ENCODE results near the gene CHST9.
"Not testable (repeated sequence)": the region's sequence is repeated elsewhere in the genome, so short reads cannot be mapped to it uniquely, and the experiment has no call there.

Gene CHST9

DNA sequence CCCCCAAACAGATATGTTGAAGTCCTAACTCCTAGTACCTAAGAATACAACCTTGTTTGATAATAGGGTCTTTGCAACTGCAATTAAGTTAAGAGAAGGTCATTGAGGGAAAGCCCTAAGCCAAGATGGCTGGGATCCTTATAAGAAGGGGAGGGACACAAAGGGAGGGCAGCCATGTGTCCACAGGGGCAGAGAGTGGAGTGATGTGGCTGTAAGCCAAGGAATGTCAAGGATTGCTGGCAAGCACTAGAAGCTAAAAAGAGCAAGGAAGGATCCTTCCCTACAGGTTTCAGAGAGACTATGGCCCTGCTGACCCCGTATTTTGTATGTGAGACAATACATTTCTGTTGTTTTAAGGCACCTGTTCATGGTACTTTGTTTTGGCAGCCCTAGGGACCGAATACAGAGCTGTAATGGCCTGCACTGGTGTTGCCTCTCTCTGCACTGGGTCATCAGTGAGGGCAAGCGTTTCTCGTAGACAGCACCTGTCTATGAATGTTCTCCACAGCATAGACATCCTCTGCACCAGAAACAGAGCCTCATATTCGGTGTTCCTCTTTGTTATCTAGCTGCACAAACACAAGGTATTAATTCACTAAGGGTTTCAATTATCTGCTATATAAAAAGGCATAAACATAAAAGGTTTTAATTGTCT lies 244.2 kb downstream of the CHST9 start:
- FAIRE-seq (no peak), DNase-seq (ENCODE audit: low spot score) (no peak)

DNA sequence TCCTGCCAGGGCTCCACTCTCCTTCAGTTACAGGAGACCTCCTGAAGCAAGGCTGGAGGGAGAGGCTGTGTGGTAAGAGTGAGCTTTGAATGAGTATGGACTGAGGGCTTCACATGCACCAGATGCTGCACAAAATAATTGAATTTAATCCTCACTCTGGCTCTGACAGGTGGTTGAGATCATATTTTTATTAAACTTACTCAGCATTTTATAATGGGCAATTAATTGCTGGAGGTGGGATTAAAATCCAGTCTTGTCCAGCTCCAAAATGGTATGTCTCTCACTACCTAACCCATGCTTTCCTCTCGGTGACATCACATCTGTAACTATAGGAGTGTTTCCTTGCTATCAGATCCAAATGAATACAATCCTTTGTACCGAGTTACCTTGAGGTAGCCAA lies 253.4 kb downstream of the CHST9 start:
- FAIRE-seq (no peak), DNase-seq (ENCODE audit: low spot score) (no peak)

DNA sequence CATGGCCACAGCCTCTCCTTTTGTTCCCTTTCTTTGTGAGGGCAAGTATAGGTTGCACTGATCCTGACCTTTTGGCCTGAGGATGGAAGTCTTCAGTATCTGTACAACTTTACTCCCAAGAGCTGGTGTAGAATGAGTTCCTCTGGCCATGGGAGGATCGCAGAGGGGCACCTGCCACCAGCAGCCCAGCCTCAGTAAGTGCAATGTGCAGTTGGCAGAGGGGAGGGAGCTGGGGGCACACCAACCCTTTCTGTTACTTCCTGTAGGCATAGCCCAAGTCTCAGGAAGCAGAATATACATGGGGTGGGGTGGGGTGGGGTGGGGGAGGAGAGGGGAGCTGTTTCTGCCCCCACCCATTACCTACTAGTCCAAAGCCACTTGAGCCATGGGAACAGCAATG lies 254.5 kb downstream of the CHST9 start:
- DNase-seq (ENCODE audit: low spot score) (no peak), FAIRE-seq (no peak)

- FAIRE-seq (no peak), DNase-seq (ENCODE audit: low spot score) (no peak)
These were observed 256.3 kb downstream of the CHST9 start for GRCh38 chr18:26928670-26929313.

DNA sequence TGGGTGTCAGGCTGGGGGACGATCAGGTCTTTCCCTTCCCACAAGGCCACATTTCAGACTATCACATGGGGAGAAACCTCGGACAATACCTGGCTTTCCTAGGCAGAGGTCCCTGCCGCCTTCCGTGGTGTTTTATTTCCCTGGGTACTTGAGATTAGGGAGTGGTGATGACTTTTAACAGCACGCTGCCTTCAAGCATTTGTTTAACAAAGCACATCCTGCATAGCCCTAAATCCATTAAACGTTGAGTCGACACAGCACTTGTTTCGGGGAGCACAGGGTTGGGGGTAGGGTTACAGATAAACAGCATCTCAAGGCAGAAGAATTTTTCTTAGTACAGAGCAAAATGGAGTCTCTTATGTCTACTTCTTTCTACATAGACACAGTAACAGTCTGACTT lies 257.3 kb downstream of the CHST9 start:
- not testable (repeated sequence) for FAIRE-seq; DNase-seq (ENCODE audit: low spot score)

- DNase-seq (ENCODE audit: low spot score), result no peak
- no peak for FAIRE-seq
These were observed 258.9 kb downstream of the CHST9 start for GRCh38 chr18:26926066-26926675.

DNA sequence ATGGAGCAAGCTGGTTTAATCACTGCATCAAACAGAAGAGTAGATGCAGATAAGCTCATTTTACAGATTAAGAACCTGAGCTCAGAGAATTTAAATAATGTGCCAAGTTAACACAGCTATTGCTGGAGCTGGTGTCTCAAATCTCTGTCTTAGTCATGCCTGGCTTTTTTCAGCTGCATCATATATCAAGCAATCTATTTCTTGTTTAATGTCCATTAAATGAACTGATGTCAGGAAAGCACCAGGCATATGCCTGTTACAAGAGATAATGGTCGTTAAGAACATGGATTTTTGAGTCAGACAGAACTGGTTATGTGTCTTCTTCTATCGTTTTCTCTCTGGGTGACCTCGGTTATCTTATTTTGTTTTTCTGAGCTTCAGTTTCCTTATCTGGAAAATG lies 259.8 kb downstream of the CHST9 start:
- FAIRE-seq, result no peak
- no peak for DNase-seq (ENCODE audit: low spot score)

- FAIRE-seq (no peak), DNase-seq (ENCODE audit: low spot score) (no peak)
These were observed 262.8 kb downstream of the CHST9 start for GRCh38 chr18:26922313-26922712.

DNA sequence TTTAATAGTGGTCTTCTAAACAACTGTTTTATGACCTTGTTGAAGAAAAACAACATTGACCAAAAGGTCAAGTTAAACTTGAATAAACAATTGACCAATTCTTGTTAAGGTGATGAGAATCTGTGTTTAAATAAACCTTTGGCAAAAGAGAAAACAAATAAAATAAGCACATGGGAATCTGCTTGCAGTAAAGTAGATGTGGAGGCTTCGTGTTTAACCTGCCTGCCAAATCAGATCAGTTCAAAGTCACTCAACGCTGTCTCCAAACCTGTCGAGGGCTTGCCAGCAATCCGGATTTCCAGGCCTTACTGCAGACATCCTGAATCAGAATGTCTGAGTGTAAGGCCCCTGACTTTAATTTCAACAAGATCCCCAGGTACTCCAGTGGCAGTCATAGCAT lies 264.5 kb downstream of the CHST9 start:
- FAIRE-seq, result no peak

GRCh38 chr18:26919627-26920026 lies 265.5 kb downstream of the CHST9 start:
- FAIRE-seq (no peak), DNase-seq (ENCODE audit: low spot score) (no peak)

More for the DNA sequence above, 264.5 kb downstream of the CHST9 start:
- no peak for DNase-seq (ENCODE audit: low spot score)

GRCh38 chr18:26919201-26919600 lies 265.9 kb downstream of the CHST9 start:
- FAIRE-seq, result no peak

DNA sequence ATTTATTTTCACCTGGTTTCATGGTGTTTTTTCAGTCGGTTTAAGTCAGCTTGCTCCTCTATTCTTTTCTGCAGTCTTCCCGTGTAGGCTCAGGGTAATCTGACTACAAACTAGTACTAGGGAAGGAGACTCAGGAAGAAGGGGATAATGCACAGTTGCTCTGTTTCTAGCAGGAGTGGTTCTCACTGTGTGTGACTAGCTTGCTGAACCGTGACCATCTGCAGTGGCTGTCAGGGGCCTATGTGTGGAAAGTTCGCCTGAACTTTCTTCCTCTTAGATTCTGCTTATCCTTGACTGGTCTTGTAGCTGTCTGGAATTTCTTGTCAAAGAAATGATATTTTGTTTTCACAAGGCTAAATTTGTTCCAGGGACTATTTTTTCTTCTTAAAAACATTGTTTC lies 273.3 kb downstream of the CHST9 start:
- DNase-seq (ENCODE audit: low spot score) (no peak), FAIRE-seq (no peak)

More at GRCh38 chr18:26919201-26919600, 265.9 kb downstream of the CHST9 start:
- no peak for DNase-seq (ENCODE audit: low spot score)

DNA sequence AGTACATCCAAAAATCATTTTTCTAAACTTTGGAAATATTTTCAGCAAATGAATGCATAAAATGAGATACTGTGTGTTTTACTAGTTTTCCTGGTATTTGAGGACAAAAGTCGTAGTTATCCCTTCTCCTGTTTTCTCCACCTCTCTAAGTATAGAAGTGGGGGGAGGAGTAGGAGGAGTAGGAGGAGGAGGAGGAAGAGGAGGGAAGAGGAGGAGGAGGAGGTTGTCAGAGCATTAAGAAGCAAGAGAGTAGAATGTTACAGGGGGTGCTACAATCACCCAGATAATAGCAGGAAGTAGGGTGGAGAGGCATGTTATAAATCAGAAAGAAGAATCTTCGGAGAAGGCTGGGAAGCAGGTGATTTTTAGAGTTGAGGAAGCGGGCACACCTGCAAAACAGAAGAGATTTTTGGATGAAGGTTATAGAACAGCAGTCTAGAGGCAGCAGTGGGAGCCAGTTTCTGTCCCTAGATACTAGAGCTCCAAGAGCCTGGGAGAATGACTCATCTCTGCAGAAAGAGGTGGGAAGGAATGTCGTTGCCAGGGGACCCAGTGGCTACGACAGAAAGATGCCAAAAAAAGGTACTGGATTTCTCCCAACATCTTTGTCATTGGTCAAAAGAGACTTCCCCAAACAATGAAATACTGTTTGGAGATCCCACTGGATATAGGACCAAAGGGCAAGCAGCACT lies 275.4 kb downstream of the CHST9 start:
- no peak for FAIRE-seq
- peak; percentile 45 for DNase-seq (ENCODE audit: low spot score)

DNA sequence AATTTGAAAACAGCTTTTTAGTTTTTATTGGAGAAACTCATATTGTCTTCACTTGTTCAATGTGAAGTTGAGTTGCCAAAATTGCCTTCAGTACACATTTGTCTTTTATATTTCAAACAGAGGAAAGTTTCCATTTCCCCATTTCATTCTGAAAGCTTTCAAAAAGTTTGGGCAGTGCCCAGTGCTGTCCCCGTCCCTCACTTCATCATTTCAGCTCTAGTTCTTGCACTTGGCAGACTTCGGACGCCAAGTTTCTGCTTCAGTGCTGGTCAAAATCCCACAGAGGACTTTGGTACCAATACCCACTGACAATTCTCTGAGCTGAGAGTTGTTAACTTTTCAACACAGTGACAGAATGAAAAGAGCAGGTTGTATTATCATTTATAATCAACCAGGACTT lies 276.2 kb downstream of the CHST9 start:
- no peak for DNase-seq (ENCODE audit: low spot score)
- no peak for FAIRE-seq

DNA sequence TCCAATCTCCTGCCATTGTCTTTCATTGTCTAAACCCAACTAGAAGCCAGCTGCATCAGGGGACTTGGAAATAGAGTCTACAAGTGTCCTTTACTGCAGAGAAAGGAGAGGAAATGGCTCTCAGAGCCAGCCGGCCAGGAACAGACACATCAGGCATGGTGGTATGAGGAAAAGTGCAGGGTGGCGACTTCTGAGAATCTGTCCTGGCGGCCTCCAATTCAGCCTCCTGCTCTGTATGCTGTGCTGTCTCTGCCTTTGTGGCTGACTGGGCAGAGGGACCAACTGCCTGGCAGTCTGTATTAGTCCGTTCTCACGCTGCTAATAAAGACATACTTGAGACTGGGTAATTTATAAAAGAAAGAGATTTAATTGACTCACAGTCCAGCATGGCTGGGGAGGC lies 282.8 kb downstream of the CHST9 start:
- FAIRE-seq (no peak), DNase-seq (ENCODE audit: low spot score) (no peak)

DNA sequence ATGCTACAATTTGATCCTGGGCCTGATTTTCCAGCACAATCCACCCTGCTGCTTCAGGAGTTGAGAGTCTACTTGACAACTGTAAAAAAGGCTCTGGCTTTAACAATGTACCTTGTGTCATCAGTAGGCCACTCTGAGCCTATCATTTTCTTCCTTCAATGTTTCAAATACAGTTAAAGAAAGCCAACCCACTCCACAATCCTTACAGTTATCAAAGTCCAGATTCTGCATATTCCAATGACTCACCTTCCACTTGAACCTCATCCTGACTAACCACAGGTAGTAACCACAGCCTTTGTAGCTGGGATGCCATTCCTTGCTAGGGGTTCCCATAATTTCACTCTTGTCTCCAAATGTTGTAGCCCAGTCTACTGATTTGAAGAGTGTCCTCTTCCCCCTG lies 284.1 kb downstream of the CHST9 start:
- FAIRE-seq (no peak), DNase-seq (ENCODE audit: low spot score) (peak; percentile 23)

DNA sequence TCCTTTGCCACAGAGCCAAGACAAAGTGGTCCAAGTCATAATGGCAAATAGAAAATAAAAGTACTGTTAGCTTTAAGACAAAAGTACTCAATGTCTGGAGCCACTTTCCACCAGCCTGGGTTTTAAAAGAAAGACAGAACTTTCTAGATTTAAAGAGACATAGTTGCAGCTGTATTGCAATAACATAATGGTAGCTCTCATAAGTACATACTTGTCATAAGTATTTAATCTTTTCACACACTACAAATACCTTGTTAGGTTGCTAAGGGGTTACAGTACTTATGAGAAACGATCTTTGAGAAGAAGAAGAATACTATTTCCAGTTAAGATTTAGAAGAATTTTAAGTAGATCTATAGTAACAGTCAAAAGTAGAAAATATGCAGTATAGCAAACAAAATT lies 290.7 kb downstream of the CHST9 start:
- FAIRE-seq (no peak), DNase-seq (ENCODE audit: low spot score) (no peak)

GRCh38 chr18:26893996-26894395 lies 291.1 kb downstream of the CHST9 start:
- no peak for DNase-seq (ENCODE audit: low spot score)
- no peak for FAIRE-seq

GRCh38 chr18:26888259-26888658 lies 296.8 kb downstream of the CHST9 start:
- no peak for FAIRE-seq
- no peak for DNase-seq (ENCODE audit: low spot score)

DNA sequence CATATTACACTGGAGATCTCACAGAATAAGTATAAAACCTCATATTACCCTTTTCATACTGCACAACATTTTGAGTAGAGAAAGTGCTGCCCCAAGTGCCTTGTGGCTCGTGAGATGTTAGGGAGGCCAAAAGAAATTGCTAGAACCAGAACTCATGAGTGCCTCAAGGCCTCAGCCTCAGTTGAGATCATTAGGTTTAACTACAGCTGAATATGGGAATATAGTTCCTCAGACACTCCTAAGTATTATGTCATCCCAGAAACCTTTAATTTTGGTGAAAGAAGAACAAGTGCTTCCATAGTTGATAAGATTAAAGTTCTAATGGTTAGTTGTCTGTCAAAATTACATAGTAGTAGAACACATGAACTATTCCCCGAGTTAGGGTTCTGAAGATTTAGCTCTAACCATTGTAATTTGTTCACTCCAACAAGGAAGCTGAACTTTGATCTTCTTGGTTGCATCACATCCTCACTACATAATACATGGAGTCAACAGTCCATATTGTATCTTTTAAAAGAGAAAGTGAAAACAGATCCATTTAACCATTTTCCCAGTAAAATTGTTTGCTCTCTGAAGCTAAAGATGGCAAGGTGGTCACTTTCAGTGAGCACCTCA lies 310.0 kb downstream of the CHST9 start:
- DNase-seq (ENCODE audit: low spot score) (no peak), FAIRE-seq (no peak)

DNA sequence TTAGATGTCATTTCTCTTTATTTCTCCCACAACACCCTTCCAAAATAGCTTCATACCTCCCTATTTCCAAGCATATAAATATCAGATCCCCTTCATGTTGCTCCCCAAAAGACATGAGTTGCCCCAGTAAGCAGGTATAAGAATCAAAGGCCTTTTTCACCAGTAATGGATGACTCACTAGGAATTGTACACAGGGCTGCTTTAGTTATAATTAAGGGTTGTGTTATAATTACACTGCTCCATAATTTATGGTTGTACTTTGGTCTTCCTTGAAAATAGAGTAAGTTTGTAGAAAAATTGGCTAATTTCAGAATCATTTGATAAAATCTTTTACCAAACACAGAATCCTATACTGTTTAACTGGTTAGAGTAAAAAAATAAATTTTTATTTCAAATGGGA lies 310.8 kb downstream of the CHST9 start:
- no peak for FAIRE-seq
- DNase-seq (ENCODE audit: low spot score), result no peak

GRCh38 chr18:26869640-26870039 lies 315.5 kb downstream of the CHST9 start:
- DNase-seq (ENCODE audit: low spot score) (no peak), FAIRE-seq (no peak)

Measured in urothelium cell line (cell line).